ENCODE data around the gene POU3F2.
A peak's percentile ranks its signal among the peaks of the same experiment; 100 is the strongest.

Gene POU3F2

DNA sequence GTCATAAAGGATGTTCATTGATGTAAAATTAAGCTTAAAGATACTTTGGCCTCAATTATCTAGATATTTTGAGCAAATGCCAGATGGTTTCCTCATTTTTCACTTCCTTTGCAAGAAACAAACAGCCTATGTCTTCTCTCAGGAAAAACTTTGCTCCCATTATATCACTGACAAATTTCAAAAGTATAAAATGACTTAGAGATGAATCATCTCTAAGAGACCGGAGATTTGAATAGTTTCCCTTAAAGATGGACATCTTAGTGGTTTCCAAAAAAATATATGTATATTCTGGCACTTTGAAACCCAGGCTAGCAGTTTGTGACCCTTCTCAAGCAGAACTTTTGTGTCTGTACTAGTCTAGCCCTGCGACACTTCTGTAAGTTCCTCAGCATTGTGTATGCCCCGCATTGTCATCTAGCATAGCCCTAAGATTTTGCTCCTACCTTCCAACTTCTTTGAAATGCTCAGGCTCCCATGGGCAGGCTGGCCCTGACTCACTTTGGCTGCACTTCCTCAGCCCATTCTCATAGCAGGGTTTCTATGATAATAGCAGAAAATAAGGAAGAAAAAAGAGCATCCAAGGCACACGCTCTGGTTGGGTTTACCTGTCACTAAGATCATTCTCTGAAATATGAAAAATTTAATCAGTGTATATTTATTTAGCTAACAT, 25.7 kb upstream of the POU3F2 start:
- H3K4me3 ChIP-seq (ENCODE audit: low read depth, low read length): no peak overlapping the region
- peak; percentile 6 for DNase-seq (ENCODE audit: low read depth)
- TF ChIP-seq, protein P1, sequence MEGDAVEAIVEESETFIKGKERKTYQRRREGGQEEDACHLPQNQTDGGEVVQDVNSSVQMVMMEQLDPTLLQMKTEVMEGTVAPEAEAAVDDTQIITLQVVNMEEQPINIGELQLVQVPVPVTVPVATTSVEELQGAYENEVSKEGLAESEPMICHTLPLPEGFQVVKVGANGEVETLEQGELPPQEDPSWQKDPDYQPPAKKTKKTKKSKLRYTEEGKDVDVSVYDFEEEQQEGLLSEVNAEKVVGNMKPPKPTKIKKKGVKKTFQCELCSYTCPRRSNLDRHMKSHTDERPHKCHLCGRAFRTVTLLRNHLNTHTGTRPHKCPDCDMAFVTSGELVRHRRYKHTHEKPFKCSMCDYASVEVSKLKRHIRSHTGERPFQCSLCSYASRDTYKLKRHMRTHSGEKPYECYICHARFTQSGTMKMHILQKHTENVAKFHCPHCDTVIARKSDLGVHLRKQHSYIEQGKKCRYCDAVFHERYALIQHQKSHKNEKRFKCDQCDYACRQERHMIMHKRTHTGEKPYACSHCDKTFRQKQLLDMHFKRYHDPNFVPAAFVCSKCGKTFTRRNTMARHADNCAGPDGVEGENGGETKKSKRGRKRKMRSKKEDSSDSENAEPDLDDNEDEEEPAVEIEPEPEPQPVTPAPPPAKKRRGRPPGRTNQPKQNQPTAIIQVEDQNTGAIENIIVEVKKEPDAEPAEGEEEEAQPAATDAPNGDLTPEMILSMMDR (conservative IDR thresholded peaks at IDR 0.05; ENCODE audit: low read depth, low read length): no peak

DNA sequence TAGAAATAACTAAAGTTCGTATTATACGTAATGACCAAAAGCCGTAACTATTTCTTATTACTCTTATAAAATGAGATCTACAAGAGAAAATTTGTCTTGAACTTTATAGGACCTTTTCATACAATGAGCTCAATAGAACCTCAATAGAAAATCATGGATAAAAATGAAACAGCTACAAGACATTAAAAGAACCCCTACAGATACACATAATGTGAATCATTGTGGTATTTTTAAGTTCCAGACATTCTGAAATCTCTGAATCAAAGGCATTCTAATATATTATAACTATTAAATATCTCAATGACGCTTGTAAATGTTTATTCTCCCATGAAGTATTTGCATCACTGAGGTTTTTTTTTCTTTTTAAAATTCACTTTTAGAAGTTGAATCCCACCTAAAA, 22.2 kb upstream of the POU3F2 start:
- DNase-seq (ENCODE audit: low read depth): no peak
- H3K4me3 ChIP-seq (ENCODE audit: low read depth, low read length): no peak overlapping the region
- TF ChIP-seq, protein P1 (conservative IDR thresholded peaks at IDR 0.05; ENCODE audit: low read depth, low read length): no peak

DNA sequence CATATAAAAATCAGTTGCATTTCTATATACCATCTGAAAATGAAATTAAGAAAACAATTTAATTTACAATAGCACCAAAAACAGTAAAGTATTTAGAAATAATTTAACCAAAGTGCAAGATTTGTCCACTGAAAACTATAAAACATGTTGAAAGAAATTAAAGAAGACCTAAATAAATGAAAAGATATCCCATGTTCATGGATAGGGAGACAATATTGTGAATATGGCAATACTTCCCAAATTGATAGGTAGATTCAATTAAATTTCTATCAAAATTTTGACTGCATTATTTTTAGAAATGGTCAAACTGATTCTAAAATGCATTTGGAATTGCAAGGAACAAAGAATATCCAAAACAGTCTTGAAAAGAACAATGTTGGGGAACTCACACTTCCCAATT, 17.6 kb upstream of the POU3F2 start:
- TF ChIP-seq, protein P1 (conservative IDR thresholded peaks at IDR 0.05; ENCODE audit: low read depth, low read length): no peak
- H3K4me3 ChIP-seq (ENCODE audit: low read depth, low read length): no peak overlapping the region
- no peak for DNase-seq (ENCODE audit: low read depth)

DNA sequence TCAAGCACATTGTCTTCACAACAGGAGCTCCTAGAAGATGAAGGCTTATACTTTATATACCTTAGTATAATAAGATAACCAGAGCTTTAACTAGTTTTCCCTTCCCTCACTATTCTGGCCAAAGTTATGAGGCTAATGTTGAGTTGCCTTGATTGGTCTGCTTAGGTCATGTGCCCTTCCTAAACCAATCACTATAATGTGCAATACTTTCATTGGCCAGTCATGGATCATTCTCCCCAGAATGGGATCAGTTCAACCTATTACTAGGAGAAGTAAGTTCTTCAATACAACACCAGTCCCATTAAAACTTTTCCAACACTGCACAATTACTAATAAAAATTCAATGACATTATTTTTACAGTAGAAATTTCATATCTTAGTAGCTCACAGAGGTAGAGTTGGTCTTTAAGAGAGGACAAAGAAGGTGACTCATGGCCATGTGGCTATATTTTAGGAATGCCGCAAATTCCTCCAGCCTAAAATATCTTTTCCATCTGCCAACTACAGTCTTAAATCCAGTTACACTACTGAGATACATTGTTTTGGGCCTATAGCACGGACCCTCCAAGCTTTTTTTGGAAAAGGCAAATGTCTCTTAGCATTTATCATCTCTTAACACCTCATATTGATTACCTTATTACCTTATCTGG, 12.5 kb upstream of the POU3F2 start:
- TF ChIP-seq, protein P1 (conservative IDR thresholded peaks at IDR 0.05; ENCODE audit: low read depth, low read length): no peak
- no peak for DNase-seq (ENCODE audit: low read depth)
- H3K4me3 ChIP-seq (ENCODE audit: low read depth, low read length): no peak overlapping the region

DNA sequence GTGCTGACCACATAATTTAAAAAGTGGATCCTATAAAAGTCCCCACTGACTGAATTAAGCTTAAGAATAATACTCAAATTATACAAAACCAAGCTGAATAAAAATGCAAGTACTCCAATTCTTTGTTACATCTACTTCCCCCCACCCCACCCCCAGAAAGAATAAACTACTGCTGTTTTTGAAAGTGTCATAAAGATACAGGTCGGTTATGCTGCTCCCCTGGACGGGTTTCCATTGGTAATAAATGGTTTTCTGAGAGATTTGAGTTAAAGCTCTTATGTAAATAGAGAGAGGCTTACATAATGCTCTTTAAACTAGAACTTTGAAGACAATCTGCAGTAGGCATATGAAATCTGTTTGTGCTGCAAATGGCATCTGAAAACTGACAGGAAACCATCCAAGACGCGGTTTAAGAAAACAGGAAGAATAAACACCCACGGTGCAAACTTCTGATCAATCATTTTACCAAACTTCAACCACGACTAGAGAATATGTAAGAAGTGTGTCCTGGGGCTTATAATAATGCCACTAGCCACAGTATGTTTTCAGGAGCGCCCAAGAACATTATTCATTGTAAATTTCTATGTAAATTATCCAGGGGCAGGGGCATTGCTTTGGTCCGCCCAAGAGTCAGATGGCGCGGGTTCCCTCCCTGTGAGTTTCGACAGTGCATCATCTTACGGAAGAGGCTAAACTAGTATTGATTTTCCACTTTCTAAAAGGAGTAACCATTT, 10.8 kb upstream of the POU3F2 start:
- TF ChIP-seq, protein P1 (conservative IDR thresholded peaks at IDR 0.05; ENCODE audit: low read depth, low read length): no peak
- DNase-seq (ENCODE audit: low read depth): no peak
- H3K4me3 ChIP-seq (ENCODE audit: low read depth, low read length): no peak overlapping the region

DNA sequence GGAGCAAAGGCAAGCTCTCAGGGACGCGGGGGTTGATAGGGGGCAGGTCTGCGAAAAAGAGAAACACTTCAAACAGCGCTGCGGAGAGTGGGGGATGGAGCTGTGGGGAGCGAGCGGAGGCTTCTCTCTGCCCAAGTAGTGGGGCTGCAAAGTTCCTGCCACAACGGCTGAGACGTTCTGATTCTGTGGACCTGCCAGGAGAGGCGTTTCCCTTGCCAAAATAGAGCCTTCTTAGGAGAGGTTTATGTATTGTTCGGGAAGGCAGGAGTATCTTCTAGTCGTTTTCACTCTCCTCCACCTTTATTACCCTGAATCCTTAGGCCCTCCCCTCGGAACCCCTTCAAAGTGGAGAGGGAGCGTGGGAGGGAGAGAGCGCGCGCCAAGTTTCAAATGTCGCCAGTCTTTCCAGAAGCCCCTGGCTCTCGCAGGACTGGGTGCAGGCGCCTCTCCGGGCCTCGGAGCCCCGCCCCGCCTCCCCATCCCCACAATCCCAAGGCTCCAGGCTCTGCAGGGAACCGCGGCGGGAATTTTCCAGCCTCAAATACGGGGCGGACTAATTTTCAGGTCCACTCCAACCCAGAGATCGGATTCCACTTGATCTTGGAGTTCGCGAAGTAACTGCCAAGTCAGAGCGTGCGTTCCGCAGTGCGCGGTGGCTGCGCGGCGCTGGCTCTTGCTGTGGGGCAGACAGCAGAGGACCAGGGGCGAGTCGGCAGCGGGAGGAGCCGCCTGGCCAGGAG, 10.0 kb upstream of the POU3F2 start:
- H3K4me3 ChIP-seq (ENCODE audit: low read depth, low read length): no peak overlapping the region
- TF ChIP-seq, protein P1 (conservative IDR thresholded peaks at IDR 0.05; ENCODE audit: low read depth, low read length): no peak
- DNase-seq (ENCODE audit: low read depth): no peak
